HG03103 (cell line): Measurements from ENCODE around the gene IRF2BP2.

Source experiments
- ATAC-seq: cut with Tn5 transposase; IDR thresholded peaks from one replicate; pipeline ENCODE4 v1.9.1; 2021; ENCODE audit warnings: low read depth; ENCODE audit not compliant: unreplicated experiment

Gene IRF2BP2

DNA sequence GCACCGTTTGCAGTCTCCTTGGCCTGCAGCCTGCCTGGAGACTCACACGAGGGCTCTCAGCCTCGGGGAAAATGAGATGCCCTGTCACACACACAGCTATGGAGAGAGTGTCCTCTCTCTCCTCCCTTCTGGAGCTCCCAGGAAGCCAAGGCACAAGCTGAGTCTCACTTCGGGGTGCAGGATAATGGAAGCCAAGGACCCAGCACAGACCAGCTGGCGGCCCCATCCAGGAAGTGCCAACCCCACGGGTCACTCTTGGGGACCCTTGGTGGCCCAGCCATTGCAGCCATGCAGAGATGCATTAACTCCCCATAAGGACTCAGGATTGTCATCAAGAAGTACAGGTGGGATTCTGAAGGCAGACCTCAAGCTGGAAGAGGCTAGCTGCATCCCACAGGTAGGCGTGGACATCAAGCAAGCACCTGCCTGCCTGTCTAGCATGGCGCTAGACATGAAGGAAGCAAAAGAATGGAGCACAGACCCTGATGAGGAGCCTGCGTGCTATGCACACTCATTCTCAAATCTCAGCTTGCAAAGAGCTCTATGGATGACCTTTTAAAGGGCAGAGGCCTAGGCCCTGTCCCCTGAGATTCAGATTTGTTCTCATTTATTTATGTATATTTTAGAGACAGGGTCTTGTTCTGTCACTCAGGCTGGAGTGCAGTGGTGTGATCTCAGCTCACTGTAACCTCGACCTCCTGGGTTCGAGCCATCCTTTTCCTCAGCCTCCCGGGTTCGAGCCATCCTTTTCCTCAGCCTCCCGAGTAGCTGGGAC is 49.9 kb downstream of the IRF2BP2 start:
- ATAC-seq = no peak

- no peak for ATAC-seq
Measured at GRCh38 chr1:234559152-234559901, 50.7 kb downstream of the IRF2BP2 start.

DNA sequence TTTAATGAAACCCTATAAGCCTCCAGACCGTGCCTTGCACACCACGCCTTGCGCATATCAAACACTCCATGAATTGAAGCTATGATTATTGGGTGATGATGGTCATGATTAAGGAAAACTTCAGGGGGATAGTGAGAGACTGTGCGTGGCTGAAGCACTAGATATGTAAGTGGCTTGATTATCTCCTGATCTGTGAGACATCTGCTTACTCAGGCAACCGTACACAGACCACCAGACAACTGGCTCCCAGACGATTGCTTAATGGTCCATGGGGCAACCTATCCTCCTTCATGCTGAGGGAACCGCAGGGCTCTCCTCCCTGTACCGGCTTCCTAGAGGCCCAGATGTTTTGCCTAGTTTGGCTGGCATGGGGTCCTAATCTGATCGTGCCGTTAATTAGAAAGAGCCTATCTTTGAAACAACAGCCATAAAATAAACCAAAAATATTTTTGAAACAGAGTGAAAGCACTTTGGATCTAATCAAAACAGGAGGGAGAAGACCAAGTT is 51.6 kb downstream of the IRF2BP2 start:
- ATAC-seq = no peak

- ATAC-seq = no peak
Measured at GRCh38 chr1:234556245-234556943, 53.6 kb downstream of the IRF2BP2 start.

- no peak for ATAC-seq
Measured at GRCh38 chr1:234555390-234556024, 54.5 kb downstream of the IRF2BP2 start.

DNA sequence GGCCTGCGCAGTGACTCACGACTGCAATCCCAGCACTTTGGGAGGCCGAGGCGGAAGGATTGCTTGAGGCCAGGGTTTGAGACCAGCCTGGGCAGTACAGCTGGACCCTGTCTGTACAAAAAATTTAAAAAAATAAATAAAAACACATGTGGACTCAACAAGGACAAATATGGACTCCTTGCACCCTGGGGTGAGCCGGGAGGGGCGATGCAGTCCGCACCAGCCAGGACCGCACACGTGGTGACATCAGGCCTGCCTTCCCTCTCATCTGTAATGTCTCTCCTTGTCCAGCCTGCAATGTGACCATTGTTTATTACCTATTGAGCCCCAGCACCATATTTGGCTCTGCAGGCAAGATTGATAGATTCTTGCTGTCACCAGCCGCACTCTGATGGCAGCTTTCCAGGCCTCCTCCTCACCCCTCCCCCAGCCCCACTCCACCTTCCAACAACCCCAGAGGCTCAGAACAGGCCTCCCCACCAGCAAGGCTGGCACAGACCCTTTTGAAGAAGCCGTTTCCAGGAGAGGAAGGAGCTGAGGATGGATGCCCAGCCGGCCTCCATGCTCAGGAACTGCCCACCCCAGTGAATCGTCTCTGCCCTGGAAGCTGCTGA is 55.2 kb downstream of the IRF2BP2 start:
- ATAC-seq = no peak
